Activated CD8-positive, alpha-beta memory T cell treated with anti-CD3 and anti-CD28 coated beads, Interleukin-2, amount 50 U/mL, for 1 hour (primary cell): ENCODE results near the gene CEBPE.

ENCODE experiments used
- DNase-seq: peaks from one replicate; pipeline ENCODE4 v3.0.0-alpha.2; 2020; ENCODE audit errors: extremely low read depth

The CEBPE gene

GRCh38 chr14:23076785-23077408 is 42.2 kb downstream of the CEBPE start:
- DNase-seq: no peak

GRCh38 chr14:23074906-23075305 is 44.1 kb downstream of the CEBPE start:
- no peak for DNase-seq

- no peak for DNase-seq
Measured at GRCh38 chr14:23071921-23072539, 47.0 kb downstream of the CEBPE start.

GRCh38 chr14:23071244-23071920 is 47.7 kb downstream of the CEBPE start:
- peak; percentile 43 for DNase-seq

GRCh38 chr14:23070262-23071129 is 48.6 kb downstream of the CEBPE start:
- DNase-seq: no peak

- DNase-seq: no peak
Measured at GRCh38 chr14:23069413-23069806, 49.6 kb downstream of the CEBPE start.

- peak; percentile 43 for DNase-seq
Measured at GRCh38 chr14:23068789-23069412, 50.2 kb downstream of the CEBPE start.

- no peak for DNase-seq
Measured at GRCh38 chr14:23067847-23068788, 50.9 kb downstream of the CEBPE start.
